NCI-H2081 (cell line): ENCODE measurements around the gene TP63.

ENCODE experiments used
- DNase-seq, 2 experiments: peaks; one replicate each; lab custom pipeline; 2025; lab: John Stamatoyannopoulos, UW

TP63 gene

DNA sequence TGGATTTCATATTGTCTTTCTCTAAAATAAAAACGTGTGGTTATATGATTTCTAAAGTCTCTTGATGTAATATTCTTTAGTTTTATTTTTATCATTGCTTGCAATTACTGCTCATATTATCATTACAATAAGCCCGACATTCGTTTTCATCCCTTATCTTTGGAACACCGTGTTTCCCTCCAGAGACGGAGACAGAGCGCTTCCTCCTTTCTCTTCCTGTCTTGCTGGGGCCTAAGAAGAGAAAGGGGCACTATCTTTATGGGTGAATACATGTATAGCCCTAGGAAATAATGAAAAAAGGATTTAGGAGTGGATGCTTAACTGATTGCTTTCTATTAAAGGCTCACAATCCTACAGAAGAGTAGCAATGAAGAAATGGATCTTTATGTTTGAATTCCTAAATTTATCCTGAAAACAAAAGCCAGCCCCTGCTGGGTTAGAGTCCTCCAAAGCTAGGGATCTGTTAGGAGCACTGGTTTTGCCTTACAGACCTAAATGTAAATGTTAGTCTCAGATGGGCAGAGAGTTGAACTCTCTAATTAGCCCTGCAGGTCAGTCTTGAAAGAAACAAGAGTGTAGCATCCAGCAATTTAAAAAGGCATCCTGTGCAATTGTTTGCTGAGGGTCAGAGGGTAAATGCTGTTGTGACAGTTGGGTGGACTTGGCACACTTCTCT lies 145.1 kb downstream of the TP63 start:
- DNase-seq: no peak

DNA sequence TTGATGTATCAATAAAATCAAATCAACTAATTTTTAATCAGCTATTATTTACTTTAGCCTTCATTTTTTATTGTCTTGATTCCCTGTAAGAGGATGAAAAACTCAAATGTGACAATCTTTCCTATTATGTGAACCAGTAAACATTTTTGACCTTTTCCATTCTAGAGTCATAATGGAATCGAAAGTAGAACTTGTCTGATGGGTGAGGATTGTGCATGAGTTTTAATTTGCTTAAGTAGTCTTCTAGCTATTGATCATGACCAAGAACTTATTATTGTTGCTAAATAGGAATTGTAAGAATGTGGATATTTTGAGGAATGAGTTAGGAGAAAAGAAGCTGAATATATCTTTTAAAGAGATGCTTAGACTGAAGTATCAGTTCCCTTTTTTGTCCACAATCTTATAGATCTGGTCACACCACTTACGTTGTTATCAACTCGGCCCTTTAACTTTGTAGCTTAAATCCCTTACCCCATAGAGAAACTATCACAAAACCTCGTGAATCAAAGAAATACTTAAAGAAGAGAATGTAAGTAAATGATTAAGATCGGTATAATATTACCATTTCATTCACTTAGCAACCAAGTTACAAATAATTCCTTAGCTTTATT lies 147.3 kb downstream of the TP63 start:
- no peak for DNase-seq

DNA sequence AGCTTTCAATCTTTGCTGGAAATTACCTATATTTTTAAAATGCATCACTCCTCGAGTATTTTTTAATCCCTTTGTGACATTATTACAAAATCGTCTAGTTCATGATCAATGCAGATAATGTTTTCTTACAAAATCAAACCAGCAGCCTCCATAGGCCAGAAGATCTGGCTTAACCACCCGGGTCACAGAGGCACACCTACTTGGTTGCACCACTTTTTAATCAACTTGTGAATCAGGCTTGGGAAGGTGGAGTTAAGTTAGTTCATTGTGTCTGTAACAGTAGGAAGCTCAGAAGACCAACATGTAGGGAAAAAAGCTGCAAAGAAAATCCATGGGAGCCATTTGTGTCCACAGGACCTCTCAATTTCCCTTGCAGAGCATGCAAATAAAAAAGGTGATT lies 148.0 kb downstream of the TP63 start:
- no peak for DNase-seq

DNA sequence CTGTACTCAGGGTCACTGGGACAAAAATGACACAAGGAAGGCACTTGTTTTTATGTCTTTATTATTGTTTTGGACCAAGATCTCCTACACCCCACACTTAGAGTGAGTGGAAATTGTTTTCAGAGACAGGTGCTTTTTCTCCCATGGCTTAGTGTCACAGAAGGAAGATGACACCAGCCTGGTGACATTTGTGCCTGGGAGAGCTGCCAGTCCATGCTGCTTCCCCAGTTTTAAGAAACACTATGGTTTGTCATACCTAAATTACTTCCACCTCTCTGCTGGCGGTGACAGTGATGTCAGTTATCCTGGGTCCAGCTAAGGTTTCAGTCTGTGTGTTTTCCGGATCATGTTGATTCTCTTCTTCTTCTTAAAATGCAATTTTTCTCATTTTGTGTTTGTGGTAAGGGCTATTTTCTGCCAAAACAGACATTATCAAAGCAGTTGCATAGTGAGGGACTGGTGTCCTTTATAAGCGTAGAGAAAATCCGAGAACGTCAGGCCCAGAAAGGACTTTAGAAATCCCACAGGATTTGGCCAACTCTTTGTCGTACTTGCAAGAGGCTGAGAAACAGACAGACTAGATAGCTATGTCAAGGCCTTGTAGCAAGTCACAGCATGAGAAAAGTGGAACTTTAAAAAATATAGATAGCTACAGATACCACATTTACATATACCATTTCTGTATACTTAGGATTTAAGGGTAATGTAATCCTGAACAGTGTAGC lies 149.5 kb downstream of the TP63 start:
- DNase-seq: no peak

DNA sequence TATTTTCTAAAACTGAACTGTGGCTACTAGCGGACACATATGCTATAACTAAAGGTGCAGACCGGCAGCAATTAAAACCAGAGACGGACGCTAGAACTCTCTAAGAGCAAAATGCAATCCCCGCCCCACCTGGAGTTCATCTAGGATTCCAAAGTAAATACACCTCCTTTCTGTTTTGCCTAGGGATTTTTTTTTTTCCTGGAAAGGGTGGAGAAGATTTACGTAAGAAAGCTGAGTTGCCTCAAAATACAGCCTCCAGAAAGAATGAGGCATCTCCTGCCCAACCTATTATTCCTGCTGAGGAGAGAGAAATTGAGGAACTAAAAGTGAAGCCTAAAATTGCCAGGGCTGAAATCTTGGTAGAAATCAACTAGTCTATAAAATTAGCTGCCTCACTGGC lies 150.2 kb downstream of the TP63 start:
- no peak for DNase-seq

DNA sequence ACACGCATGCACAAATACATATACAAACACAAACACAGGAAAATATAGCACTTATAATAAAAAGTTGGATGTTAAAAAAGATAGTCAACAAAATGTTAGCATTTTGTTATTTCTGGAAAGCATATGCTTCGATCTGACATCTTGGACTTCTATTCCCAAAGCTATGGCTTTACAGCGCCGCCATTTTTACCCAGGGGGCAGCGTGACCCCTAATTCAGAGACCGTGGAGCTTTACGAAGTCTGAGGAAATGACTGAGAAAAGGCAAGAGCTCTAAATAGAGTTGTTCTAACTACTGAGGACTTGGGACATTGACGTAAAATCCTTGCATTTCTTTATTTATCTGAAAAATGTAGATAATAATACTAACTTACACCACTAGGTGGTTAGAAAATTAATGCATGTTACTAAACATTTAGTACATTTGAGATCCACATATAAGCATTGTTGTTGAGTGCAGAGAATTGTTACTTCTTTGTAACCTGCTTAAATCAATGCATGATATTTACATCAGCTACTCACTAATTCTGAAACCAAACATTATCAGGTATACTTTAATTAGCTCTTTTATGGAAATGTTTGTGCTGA lies 155.4 kb downstream of the TP63 start:
- no peak for DNase-seq

DNA sequence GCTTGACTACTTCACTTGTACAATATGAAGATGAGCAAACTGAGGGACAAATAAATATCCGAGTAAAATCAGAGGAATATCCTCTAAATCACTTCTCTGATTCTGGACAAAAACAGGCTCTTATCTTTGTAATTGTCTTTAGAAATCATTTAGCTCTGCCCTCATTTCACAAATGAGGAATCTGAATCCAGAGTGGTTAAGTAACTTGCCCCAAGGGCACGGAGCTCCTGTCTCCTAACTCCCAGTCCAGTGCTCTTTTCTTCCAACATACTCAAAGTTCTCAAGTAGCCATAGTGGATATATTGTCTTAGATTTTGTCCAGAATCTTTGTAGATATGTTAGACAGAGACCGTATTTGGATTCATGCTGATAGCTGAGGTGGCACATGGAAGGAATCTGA lies 156.0 kb downstream of the TP63 start:
- DNase-seq: no peak

DNA sequence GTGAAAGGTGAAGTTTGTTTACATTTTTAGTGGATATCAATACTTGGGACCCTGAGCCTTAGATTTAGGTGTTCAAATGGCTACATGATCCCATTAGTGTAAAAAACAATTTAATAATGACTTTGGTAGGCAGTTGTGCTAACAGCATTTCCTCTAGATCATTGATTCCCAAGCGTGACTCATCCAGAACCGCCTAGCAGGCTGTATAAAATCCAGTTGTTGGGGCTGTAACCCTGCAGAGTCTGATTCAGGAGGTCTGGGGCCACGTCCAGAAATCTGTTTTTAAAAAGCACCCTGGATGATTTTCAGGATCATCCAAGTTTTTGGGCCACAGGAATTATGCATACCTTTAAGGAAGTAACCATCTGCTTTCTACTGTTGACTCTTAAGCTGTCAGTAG lies 156.4 kb downstream of the TP63 start:
- DNase-seq: no peak

DNA sequence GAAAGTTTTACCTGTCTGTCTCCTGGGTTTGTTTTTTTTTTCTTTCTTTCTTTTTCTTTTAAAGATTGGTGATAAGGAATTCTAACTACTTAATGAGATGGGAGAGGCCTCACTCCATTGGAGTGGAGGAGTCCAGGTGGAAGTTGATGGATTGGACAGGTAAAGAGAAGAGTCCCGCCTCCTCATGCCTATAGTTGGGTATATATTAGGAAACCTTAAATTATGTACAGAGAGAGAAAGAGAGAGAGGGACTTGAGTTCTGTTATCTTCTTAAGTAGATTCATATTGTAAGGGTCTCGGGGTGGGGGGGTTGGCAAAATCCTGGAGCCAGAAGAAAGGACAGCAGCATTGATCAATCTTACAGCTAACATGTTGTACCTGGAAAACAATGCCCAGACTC lies 158.2 kb downstream of the TP63 start:
- no peak for DNase-seq

DNA sequence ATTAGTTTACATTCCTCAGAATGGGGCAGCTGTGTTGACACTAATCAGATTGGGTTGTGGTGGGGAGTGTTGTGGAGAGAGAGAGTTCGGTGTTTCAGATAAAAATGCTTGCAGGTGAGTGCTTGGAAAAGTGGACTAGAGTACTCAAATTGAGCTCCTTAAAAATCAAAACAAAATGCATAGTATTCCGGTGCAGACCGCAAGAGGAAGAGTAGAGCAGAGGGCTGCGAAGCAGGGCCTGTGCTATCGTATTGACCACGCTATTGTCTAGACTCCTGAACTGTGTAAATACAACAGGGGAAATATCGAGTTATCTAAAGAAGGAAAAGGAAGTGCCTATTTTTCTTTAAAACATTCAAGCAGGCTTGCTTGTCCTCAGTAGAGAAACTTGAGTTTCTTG lies 159.5 kb downstream of the TP63 start:
- no peak for DNase-seq

DNA sequence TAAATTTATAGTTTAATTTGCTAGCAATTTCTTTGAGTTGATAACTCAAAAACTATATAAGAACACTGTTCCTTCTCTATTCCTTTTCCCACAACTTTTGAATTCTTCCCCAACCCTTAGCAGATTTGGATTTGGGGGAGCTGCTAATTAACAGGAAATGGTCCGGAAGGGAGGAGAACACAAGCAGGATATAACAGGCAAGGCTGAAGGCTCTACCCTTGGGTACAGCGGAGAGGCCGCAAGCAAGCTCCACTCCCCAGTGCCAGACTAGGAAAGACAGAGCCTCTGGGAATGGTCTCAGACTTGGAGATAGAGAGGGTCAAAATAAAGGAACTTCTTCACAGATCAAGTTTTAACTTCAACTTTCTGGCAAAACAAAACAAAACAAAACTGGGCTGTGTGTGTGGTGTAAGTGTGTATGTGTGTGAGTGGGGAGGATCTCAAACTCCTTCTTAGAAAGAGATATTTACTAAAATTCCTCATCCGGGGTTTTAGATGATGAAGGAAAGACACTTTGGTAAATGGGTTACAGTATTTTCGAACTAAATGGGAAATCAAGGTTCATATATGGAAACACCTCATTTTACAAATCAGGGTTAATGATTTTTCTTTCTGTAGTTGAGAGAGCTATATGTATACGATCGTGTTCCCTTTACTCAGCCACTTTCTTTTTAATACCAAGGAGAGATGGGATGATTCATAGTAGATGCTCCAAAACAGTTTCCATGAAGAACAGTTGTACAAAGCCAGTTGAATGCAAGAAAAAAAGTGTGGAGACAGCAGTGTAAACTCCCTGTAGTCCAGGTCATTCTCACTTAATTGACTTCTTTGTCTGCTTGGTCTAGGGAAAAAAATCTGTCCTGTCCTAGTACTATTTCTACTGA lies 161.1 kb downstream of the TP63 start:
- DNase-seq: no peak

DNA sequence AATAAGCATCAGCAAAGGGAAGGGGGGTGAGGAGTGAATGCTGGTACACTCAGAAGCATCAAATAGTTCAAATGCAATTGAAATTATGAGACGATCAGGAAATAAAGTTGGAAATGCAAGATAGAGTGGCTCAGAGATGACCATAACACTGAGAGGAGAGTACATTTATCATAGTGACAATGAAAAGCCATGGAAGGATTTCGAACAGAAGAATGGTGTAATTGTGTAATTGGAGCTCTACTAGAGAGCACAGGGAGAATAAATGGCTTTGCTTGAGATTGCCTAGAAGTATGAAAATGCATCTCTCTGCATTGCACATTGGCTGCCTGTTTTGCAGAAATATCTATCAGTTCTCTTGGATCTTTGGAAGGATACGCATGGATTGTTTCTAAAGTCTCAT lies 163.3 kb downstream of the TP63 start:
- DNase-seq: no peak

DNA sequence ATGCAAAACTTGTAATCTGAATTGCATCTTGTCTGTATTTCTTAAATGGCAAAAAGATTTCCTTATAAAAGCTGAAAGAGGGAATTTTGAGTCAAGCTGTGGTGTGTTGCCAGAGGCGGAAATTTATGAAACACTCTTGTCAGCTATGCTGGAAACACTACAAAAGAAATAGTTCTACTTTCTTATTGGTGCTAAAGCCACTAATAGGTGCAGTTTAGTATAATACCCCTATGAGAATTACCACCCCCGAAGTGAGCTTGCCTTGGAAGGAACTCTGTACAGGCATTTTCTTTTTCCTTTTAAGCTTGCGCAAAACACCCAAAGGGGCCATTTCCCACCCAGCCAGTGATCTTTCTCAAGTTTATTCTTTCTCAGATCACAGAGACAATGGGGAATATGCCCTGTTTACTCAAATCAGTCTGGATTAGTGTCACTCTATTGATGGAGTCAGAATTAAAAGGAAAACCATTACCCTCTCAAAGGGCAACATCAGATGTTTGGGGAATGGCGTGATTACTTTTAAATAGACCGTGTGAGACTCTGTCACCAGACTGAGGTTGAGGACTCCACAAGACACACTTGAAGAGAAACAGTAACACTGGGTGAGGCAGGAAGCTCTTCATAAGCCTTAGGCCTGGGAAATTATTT lies 166.0 kb downstream of the TP63 start:
- no peak for DNase-seq

DNA sequence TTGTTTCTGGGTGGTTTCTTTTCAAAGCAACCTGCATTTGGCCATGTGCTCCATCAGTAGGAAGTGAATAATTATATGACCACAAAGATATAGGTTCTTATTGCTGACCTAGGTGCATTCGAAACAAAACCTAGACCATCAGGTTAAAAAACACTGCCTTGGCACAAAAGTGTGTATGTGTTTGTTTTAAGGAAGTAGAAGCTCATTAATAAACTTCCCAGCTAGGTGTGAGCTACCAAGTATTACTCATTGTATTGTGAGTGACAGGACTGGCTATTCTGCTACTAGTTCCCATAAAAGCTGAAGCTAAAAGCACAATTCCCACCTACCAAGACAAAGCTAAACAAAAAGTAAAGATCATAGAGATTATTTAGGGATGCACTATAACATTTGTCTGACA lies 168.2 kb downstream of the TP63 start:
- DNase-seq: no peak

DNA sequence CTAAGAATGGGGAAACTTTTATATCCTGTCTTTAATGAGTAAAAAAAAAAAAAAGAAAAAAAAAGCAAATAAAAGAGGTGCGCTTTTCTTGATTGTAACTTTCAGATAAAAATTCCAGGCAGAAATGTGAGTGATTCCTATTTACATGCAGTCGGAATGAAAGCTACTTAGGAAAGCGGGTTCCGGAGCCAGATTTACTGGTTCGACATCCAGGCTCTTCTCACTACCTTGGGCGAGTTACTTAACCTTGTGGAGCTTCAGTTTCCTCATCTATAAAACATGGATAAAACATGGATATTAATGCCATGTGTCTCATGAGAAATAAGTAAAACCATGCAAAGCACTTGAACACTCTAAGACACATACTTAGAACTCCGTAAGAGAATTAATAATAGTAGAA lies 169.2 kb downstream of the TP63 start:
- no peak for DNase-seq

DNA sequence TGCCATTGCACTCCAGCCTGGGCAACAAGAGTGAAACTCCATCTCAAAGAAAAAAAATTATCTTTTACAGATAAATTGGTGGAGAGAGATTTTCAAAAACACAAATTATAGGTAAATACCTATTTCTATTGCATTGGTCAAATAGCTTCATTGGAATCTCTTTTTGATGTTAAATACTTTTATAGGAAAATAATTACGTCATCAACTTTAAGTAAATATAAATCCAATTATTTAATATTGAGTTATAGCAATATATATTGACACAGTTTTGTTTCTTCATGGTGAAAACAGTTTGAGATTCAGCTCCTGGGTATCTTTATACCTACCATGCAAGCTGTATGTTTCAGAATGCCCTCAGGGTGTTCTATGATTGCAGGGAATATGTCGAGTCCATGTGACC lies 172.1 kb downstream of the TP63 start:
- DNase-seq: peak in 1 of 2 experiments; percentile 5

DNA sequence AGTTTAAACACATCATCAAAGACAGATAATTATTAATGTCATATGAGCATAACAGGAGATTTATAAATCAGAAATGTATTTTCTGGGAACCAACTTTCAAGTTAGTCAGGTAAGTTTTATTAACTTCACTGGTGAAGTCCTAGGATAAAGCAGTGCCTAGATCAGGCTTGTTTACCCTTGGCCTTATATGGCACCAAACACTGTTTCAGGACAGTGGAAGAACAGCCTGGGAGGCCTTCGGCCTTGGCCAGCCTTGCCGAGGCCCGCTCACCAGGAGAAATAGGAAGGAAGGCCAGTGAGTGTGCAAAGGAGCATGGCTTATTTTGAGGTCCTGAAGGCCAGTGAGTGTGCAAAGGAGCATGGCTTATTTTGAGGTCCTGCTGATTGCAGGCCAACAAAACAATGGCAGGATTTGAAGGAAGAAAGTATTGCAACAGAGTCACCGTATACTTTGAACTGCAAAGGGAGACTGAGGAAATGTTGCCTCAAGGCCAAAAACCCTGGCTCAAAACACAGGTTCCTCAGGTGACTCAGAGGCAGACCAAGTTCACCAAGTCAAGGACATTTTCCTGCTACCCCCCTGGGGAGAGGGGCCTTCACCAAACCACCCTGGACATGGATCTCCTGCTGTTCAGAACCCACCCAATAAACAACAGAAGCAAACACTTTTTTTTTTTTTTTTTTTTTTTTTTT lies 174.3 kb downstream of the TP63 start:
- no peak for DNase-seq

DNA sequence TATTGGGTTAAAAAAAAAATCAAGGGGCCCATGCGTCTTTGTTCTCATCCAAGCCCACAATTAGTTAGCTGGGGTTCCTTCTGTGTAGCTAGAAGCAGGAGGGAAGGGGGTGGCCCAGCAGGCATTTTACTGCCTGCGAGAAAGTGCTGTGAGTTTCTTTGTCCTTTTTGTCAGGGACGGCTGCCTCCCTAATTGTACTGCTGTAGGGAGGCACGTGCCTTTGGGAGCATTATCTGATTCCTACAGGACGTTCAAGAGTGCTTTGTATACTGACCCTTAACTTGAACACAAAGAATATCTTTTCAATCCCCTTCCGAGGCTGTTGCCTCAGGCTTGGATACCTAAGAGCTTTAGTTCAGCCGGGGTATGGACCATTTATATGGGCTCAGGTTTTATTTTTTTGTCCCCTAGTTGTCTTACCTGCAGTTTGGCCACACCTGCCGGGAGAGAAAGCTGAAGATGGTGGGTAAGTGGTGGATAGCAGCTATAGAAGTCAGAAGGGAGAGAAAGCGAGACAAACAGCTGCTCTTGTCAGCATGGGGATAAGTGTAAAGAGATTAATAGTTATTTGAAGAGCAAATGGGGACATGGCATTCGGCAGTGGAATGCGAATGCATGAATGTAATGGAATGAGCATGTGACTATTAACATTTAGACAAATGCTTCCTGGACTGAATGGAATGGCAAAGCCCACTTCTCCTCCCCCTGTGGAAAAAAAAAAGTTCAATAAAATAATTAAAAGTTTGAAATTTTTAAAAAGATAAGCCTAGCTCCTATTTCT lies 175.2 kb downstream of the TP63 start:
- peak; percentile 18 to 29 for DNase-seq

DNA sequence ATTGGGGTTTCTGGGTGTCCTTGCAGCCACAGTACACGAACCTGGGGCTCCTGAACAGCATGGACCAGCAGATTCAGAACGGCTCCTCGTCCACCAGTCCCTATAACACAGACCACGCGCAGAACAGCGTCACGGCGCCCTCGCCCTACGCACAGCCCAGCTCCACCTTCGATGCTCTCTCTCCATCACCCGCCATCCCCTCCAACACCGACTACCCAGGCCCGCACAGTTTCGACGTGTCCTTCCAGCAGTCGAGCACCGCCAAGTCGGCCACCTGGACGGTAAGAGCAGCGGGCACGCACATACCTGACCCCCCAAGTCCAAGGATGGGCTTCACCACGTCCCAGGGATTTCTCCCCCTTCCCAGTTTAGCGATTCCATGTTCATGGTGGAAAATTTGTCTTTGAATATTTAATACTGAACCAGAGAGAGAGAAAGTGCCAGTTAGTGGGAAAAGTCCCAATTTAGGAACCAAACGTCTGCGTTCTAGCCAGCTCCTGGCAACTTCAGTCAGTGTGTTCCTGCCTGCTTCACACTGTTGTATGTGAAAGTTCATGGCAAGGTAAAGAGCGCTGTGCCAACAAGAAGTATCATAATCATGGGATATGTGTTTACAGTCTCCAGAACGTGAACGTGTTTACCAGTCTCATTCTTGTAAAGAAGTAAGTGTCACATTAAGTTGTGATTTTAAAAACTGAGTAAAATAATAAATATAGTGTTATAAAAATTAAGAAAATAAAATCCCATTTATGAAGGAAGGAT lies 177.2 kb downstream of the TP63 start:
- no peak for DNase-seq
